NK-92 (cell line): ENCODE data around the gene SS18L1.
"Not testable (repeated sequence)": the region's sequence is repeated elsewhere in the genome, so short reads cannot be mapped to it uniquely, and the experiment has no call there.

Experiments
- DNase-seq: peaks from one replicate; lab custom pipeline; 2025; ENCODE audit not compliant: unreplicated experiment; lab: John Stamatoyannopoulos, UW

Gene SS18L1

GRCh38 chr20:62143081-62143956, at the start of gene SS18L1, which contains the start of gene PSMA7:
Gene SS18L1, plus strand, starts transcription at chr20:62143769. Its CDS starts 52 bp downstream, at chr20:62143821.
Gene PSMA7, minus strand, starts transcription at chr20:62143394. Its CDS starts 91 bp downstream, at chr20:62143303.
- no peak for DNase-seq

- no peak for DNase-seq
Observed at GRCh38 chr20:62096421-62097380, 46.9 kb upstream of the SS18L1 start.

GRCh38 chr20:62097881-62098407, 45.6 kb upstream of the SS18L1 start:
- no peak for DNase-seq

DNA sequence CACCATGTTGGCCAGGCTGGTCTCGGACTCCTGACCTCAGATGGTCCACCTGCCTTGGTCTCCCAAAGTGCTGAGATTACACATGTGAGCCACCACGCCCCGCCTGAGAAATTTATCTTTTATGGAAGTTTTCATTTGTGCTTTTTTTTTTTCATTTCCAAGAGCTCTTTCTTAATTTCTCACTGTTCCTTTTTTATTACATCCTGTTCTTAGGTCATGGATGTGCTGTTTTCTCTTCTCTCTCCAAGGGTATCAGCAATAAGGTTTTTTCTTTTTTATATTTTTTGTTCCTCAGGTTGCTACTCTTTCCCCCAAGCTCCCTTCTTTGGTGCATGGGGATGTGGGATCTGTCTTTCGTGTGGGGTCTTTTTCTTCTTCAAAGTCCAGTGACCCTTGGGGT, 42.5 kb upstream of the SS18L1 start:
- DNase-seq, result no peak

GRCh38 chr20:62103508-62104233, 39.9 kb upstream of the SS18L1 start:
- DNase-seq, result no peak

DNA sequence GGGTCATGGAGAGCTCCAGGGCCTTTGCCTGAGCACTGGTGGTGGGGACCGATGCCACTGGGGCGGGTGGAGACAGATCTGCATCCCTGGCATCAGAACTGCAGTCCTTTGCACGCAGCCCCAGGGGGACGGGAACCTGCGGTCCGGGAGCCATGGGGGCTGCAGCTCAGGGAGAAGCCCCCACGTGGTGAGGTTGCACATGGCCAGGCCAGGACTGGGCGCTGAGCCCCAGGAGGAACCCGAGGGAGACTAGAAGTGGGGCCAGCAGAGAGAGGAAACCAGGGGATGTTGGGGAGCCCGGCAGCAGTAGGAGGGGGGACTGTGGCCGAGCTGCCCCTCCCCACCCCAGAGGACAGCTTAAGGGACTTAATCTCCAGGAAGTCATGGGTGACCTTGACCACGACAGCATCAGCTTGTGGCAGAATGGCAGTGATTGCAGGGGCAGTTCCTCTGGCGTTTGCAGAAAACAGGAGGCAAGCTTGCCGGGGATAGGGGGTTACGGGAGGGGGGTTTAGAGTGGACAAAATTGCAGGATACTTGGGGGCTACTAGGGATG, 39.3 kb upstream of the SS18L1 start:
- DNase-seq, result no peak

DNA sequence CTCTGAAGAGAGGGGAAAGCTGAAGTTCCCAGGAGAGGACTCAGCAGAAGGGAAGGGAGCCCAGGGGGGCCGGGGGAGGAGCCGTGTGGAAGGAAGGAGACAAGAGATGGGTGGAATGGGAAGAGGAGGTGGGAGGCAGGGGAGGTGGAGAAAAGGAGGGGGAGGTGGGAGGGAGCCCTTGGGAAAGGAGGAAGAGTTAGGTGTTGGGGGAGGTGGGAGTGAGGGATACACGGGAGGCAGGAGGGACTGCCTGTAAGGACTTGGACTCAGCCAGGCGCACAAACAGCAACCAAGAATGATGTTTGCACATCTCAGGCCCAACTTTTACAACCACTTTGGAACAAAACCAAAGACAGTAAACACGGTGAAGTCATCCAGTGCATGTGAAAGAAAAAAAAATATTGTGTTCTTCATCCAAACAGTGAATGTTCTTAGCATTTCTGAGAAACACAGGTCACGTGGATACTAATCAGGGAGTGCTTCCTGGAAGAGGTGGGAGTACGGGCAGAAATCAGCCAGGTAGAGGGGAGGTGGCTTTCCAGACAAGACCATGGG, 38.7 kb upstream of the SS18L1 start:
- no peak for DNase-seq

- no peak for DNase-seq
Observed at GRCh38 chr20:62105592-62105991, 38.0 kb upstream of the SS18L1 start.

- no peak for DNase-seq
Observed at GRCh38 chr20:62111148-62111547, 32.4 kb upstream of the SS18L1 start.

GRCh38 chr20:62112368-62112767, 31.2 kb upstream of the SS18L1 start:
- DNase-seq, result no peak

GRCh38 chr20:62114894-62115293, 28.7 kb upstream of the SS18L1 start:
- DNase-seq, result no peak

- not testable (repeated sequence) for DNase-seq
Observed at GRCh38 chr20:62115800-62116407, 27.7 kb upstream of the SS18L1 start.

DNA sequence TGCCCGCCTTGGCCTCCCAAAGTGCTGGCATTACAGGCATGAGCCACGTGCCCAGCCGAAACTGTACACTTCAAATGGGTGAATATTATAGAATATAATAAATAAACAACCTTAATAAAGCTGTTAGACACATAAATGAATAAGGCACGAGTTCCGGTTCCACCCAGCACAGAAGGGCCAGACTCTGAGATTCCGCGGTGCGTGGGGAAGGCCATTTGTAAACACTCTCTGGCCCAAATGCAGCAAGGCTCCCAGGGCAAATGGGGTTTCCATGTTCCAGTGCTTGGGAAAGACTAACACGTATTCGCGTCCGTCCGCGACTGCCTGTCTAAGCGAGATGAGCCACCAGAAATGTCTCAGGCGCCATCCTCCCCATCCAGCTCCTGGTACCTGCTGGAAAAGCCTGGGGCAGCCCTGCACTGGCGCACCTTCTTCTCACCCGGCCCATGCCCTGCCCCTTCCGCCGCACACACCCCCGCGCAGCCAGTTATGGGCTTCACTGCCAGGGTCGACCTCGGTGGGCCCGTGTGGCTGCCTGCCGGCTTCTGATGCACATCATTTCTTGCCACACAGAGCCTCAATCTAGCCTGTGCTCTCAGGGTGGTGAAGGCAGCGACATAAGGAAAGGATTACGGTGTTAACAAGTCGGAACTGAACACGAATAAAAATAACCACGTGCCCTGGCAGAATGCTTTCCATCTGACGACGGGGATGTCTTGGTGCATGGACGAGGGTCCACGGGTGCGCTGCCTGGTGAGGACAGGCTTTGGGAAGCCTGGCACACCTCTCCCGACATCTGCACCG, 26.8 kb upstream of the SS18L1 start:
- DNase-seq, result no peak

- no peak for DNase-seq
Observed at GRCh38 chr20:62117362-62117646, 26.3 kb upstream of the SS18L1 start.

DNA sequence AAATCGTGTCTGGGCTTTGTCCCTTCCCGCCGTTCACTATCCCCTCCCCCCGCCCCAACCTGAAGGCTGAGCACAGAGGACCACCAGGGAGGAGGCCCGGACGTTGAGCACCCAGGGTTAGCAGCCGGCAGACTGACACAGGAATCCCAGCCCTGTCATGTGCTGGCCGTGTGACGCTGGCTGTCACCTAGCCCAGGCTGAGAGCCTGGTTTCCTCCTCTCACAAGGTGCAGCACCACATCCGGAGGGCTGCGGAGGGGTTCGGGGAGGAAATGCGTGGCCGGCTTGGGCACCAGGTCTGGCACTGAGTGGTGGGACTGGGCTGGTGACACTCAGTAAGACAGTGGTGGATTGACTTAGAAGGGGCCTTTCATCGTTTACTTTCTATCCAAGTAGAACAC, 25.9 kb upstream of the SS18L1 start:
- DNase-seq, result peak; percentile 40

DNA sequence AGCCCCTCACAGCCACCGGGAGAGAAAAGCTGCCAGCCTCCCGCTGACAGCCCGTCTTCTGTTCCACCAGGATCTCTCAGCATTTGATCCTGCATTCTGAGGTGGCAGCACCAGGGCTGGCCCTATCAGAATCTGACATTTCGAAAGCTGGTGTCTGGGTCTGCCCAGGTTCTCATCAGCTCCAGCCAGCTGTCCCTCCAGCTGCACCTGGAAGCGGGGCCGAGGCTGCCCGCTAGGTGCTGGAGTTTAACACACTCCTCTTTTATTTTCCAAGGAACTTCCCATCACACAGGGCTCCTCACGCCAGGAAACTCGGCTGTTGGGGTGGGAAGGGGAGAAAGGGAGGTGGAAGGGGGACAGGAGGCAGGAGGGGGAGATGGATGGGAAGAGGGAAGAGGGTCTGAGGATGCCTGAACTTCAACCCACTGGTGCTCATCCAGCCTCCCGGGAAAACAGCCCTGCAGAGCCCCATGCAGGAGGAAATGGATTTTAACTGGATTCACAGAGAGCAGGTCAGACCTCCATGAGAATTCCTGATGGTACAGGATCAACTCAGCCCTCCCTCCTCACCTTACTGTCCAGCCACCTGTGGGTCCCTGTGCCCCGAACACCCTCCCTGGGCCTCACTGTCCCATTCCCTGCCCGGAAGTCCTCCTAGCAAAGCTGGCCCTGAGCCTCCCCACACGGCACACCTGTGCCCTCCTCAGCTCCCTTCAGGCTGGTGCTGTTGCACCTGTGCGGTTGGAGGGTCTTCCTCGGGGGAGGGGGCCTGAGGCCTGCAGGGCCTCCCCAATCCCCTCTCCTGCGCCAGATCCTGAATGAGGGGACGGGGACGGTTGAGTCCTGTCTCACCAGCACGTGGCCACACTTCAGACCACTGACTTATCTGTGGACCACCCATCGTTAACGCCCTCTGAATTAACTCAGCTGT, 25.2 kb upstream of the SS18L1 start:
- DNase-seq, result no peak

GRCh38 chr20:62119115-62119514, 24.5 kb upstream of the SS18L1 start:
- DNase-seq, result no peak
